Right lobe of liver (tissue), 6 donors: ENCODE measurements around the gene DDX24. TPM values are rescaled to one million over a fixed set of nuclear protein-coding genes. Genes with fewer than 3 reads are reported as not detected.

Source experiments
- ATAC-seq, 4 donors: fragments of 200-7000 bp; cut with Tn5 transposase; one replicate each; pipeline ENCODE4 v1.9.1; 2020; ENCODE audit warnings: mild to moderate bottlenecking in 4 of 4, moderate library complexity in 4 of 4
- DNase-seq, 3 donors: peaks; one replicate each; pipeline ENCODE4 v3.0.0-alpha.2; 2020
- H3K27ac ChIP-seq, 3 donors: fragments of 200-600 bp; one replicate each; pipeline ENCODE4 v1.8.0; 2022
- H3K27me3 ChIP-seq, 2 donors: fragments of 200-600 bp; one replicate each; pipeline ENCODE4 v1.8.0; 2022
- H3K36me3 ChIP-seq, 4 donors: fragments of 200-600 bp; sonication (generic) in 1 of 4; one replicate each; pipeline versions ENCODE4 v1.5.1 to v1.8.0; 2017 to 2022; ENCODE audit warnings: control low read depth in 1 of 4
- H3K4me1 ChIP-seq, 4 donors: fragments of 200-600 bp; sonication (generic) in 1 of 4; one replicate each; pipeline versions ENCODE4 v1.5.1 to v1.8.0; 2017 to 2022; ENCODE audit warnings: control low read depth in 1 of 4
- H3K4me3 ChIP-seq, 3 donors: fragments of 200-600 bp; one replicate each; pipeline ENCODE4 v1.8.0; 2022
- H3K9me3 ChIP-seq, 4 donors: fragments of 200-600 bp; sonication (generic) in 1 of 4; one replicate each; pipeline versions ENCODE4 v1.5.1 to v1.8.0; 2017 to 2022; ENCODE audit warnings: control low read depth in 1 of 4
- POLR2A ChIP-seq: fragments of 450-650 bp; IDR thresholded peaks from one replicate; pipeline ENCODE4 v1.6.1; 2017; ENCODE audit warnings: antibody characterized with exemption, mild to moderate bottlenecking
- WGBS: methylation state at CpG from one replicate; pipeline ENCODE4 v1.1.6; 2018; ENCODE audit warnings: low coverage, low lambda C conversion rate; ENCODE audit not compliant: insufficient coverage; ENCODE audit errors: missing lambda C conversion rate; 5-methylcytosine and 5-hydroxymethylcytosine counted together
- intact Hi-C, 2 donors: fragments of 100-400 bp; cut with DNase I; formaldehyde crosslinking; loops; one replicate each; pipeline versions ENCODE4 v1.11.2 to v1.14.1; 2022
- total RNA-seq, 6 experiments: library from RNA; depleted of rRNA in 2 of 6; stranded (reverse); fragments of >200 nt in 2 of 6; fragmentation: NEBNext Ultra II Directional in 3 of 6; extraction: Animal tissue kit (Norgen Biotek cat#: 25700) in 3 of 6; gene quantifications; one replicate each; pipeline versions ENCODE4 v1.1.0 to v1.2.4, GENCODE V29; 2016 to 2023
- TF ChIP-seq, protein P1 (sequence below), 4 donors: fragments of 200-600 bp in 3 of 4; fragments of 450-650 bp in 1 of 4; IDR thresholded peaks; one replicate each; pipeline versions ENCODE4 v1.5.1 to v1.8.0; 2016 to 2022; ENCODE audit warnings: antibody characterized with exemption in 4 of 4, mild to moderate bottlenecking in 2 of 4
- donor health status: DM: no; HTN: yes; CAD: no.
- donor health status: DM: no; HTN: no; CAD: no.
- donor health status: DM: no; HTN: no; CAD: no.
- donor health status: DM: no; HTN: yes; CAD: no.
- donor health status: DM: no; HTN: yes; CAD: no.

The DDX24 gene
- total RNA-seq, 6 experiments from 2014 or later, result 47.8 to 74.0 (median 63.6) TPM

DNA sequence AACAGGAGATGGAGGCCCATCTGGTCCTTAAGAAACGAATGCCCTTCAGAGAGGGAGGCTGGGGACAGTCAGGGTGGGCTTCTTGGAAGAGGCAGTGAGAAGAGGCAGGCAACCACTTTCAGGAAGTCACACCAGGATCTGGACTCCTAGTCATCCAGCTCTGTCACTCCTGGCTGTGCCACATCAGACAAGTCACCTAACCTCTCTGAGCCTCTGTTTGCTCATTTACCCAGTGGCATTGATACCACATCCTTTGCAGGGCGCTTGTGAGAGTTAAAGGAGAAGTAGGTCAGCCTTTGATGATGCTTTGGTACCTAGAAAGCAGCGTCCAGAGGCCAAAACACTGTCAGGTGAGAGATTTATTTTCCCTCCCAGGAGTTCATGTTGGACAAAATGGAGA is 72.8 kb downstream of the DDX24 start:
- ATAC-seq (no peak), DNase-seq (no peak)
- H3K27ac ChIP-seq, result no peak overlapping the region
- H3K9me3 ChIP-seq, result no peaks in the 10 kb centered on the region
- intact Hi-C loops, result no loop called here
- H3K36me3 ChIP-seq, result no peaks in the 10 kb centered on the region
- TF ChIP-seq, protein P1, sequence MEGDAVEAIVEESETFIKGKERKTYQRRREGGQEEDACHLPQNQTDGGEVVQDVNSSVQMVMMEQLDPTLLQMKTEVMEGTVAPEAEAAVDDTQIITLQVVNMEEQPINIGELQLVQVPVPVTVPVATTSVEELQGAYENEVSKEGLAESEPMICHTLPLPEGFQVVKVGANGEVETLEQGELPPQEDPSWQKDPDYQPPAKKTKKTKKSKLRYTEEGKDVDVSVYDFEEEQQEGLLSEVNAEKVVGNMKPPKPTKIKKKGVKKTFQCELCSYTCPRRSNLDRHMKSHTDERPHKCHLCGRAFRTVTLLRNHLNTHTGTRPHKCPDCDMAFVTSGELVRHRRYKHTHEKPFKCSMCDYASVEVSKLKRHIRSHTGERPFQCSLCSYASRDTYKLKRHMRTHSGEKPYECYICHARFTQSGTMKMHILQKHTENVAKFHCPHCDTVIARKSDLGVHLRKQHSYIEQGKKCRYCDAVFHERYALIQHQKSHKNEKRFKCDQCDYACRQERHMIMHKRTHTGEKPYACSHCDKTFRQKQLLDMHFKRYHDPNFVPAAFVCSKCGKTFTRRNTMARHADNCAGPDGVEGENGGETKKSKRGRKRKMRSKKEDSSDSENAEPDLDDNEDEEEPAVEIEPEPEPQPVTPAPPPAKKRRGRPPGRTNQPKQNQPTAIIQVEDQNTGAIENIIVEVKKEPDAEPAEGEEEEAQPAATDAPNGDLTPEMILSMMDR (IDR thresholded peaks at IDR 0.05), result no peak
- no peak for TF ChIP-seq POLR2A
- H3K4me3 ChIP-seq, result no peak overlapping the region
- WGBS, result no CpG with 5 or more reads among the region's 3 CpGs
- H3K4me1 ChIP-seq, result no peaks in the 10 kb centered on the region
- no peaks in the 10 kb centered on the region for H3K27me3 ChIP-seq

DNA sequence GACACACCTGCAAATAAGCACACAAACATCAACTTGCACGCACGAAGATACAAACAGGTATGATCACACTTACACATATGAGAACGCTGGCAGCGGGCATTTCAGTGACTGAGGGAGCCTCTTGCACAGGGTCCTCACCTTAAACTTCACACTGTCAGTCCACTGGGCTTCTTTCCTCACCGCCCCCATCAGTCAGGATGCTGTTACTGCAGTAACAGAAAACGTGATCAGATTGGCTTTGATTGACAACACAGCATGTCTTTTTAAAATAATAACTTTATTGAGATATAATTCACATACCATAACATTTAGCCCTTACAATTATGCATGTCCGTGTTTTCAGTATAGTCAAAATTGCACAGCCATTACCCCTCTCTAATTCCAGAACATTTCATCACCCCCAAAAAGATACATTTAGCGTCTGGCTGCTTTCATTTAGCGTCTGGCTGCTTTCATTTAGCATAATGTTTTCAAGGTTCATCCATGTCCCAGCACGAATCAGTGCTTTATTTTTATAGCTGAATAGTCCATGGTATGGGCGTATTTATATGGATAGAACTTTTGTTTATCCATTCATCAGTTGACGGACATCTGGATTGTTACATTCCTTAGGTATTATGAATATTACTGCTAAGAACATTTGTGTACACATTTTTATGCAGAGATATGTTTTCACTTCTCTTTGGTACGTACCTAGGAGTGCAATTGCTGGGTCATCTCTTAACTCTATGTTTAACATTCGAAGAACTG is 75.5 kb downstream of the DDX24 start:
- WGBS, result 46% methylated on average over 14 of the region's 14 CpGs
- no peak for TF ChIP-seq POLR2A
- TF ChIP-seq, protein P1 (IDR thresholded peaks at IDR 0.05), result peak in 1 of 4 donors; percentile 15

DNA sequence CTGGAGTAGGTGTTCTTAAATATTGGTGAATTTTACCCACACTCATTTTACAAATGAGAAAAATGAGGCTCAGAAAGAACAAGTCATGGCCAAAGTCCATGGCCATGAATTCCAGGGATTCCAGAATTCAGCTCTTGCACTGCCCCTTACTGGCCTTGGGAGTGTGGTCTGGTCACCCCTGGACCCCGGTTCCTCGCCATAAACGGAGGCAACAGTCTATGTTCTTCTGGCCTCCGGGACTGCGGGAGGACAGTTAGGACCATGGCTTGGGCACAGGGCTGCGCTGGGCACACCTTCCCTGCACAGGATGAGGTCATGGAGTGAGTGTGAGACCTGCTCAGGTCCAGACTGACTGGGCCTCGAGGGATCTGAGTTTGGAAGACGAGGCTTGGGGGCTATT is 77.0 kb downstream of the DDX24 start:
- intact Hi-C loops, result no loop called here
- ATAC-seq (peak in 1 of 4 donors; percentile 20), DNase-seq (no peak)
- Histone ChIP-seq H3K27me3 (no peaks in the 10 kb centered on the region), H3K9me3 (no peaks in the 10 kb centered on the region), H3K36me3 (no peaks in the 10 kb centered on the region), H3K4me1 (no peaks in the 10 kb centered on the region), H3K4me3 (no peak overlapping the region), H3K27ac (no peak overlapping the region)
- TF ChIP-seq POLR2A, result no peak
- TF ChIP-seq, protein P1 (IDR thresholded peaks at IDR 0.05), result no peak
- 40% methylated on average over 1 of the region's 8 CpGs for WGBS

More for the DNA sequence above, 75.5 kb downstream of the DDX24 start:
- intact Hi-C loops, result no loop called here
- H3K9me3 ChIP-seq, result no peaks in the 10 kb centered on the region
- no peak for DNase-seq
- no peak overlapping the region for H3K4me3 ChIP-seq
- no peak for ATAC-seq
- H3K27me3 ChIP-seq, result no peaks in the 10 kb centered on the region
- no peaks in the 10 kb centered on the region for H3K4me1 ChIP-seq
- H3K27ac ChIP-seq, result no peak overlapping the region
- no peaks in the 10 kb centered on the region for H3K36me3 ChIP-seq

DNA sequence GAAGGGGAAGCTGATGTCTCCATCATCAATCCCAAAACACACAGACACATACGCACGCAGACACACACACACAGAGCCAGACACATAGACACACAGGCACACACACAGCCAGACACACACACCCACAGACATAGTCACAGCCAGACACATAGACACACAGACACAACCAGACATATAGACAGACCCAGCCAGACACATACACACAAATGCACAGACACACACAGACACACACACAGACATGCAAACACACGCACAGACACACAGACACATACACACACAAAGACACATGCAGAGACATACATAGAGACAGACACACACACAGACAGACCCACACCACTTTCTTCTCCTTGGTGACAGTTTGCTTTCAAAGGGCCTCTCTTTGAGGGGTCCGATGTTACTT is 77.6 kb downstream of the DDX24 start:
- WGBS, result 67% methylated on average over 3 of the region's 4 CpGs
- no peaks in the 10 kb centered on the region for H3K27me3 ChIP-seq
- no peak overlapping the region for H3K4me3 ChIP-seq
- ATAC-seq (no peak), DNase-seq (no peak)
- no peak overlapping the region for H3K27ac ChIP-seq
- H3K4me1 ChIP-seq, result no peaks in the 10 kb centered on the region
- no peaks in the 10 kb centered on the region for H3K36me3 ChIP-seq
- TF ChIP-seq, protein P1 (IDR thresholded peaks at IDR 0.05), result no peak
- TF ChIP-seq POLR2A, result no peak
- intact Hi-C loops, result no loop called here
- H3K9me3 ChIP-seq, result no peaks in the 10 kb centered on the region
